Measurements from ENCODE around the gene TBC1D2. TPM values are rescaled to one million over a fixed set of nuclear protein-coding genes. Genes with fewer than 3 reads are reported as not detected.

TBC1D2 gene
- total and polyA plus RNA-seq, 10 of the 15 experiments (the other 5 are each of a cell fraction or from before 2014, with no cell fraction given) = 0.04 to 1.6 (median 1.1) TPM

DNA sequence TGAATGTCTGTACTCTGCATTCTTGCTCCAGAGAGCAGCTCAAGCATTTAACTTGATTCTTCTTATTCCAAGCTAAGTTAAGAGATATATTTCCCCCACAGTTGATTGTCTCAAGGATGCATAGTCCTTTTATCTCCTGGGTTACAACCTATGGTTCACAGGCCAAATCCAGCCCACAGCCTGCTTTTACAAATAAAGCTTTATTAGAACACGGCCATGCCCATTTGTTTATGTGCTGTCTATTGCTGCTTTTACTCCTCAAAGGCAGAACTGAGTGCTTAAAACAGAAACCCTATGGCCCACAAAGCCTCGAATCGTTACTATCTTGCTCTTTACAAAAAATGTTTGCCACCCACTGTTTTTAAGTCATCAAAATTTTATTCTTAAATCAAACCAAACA lies 25.8 kb downstream of the TBC1D2 start:
- H3K4me3 ChIP-seq = no peak overlapping the region
- no TSS peak for BruUV-seq (replicated peaks)
- H2AFZ ChIP-seq (ENCODE audit: control insufficient read depth, low read depth, low read length) = no peak overlapping the region
- H3K36me3 ChIP-seq (ENCODE audit: control insufficient read depth in 2 of 2, insufficient read depth in 2 of 2, low read length in 1 of 2) = no peaks in the 10 kb centered on the region
- H3K4me2 ChIP-seq (ENCODE audit: control insufficient read depth, insufficient read depth) = no peak overlapping the region
- no peaks in the 10 kb centered on the region for H3K9me3 ChIP-seq (replicated peaks; ENCODE audit: control insufficient read depth, insufficient read depth, low read length)
- FAIRE-seq (no peak), DNase-seq (ENCODE audit: low read depth, low spot score) (no peak), ATAC-seq (no peak)
- H3K9ac ChIP-seq (ENCODE audit: control insufficient read depth, insufficient read depth, low read length) = no peak overlapping the region
- CTCF ChIA-PET = interaction anchor here (1.0 to 1.6 kb wide), 2 partner anchors 35 to 292 kb away, joined by 3 to 4 read pairs; partner anchors contain the start of gene HEMGN
- POLR2A ChIA-PET = no interaction called here
- intact Hi-C loops (cut with micrococcal nuclease; ENCODE audit: unreplicated experiment) (no loop called here), in situ Hi-C loops (cut with MboI) (no loop called here)
- TF ChIP-seq FOS (IDR thresholded peaks at IDR 0.05; ENCODE audit: borderline replicate concordance, extremely low read depth, insufficient read length) = no peak
- TF ChIP-seq, protein P1, sequence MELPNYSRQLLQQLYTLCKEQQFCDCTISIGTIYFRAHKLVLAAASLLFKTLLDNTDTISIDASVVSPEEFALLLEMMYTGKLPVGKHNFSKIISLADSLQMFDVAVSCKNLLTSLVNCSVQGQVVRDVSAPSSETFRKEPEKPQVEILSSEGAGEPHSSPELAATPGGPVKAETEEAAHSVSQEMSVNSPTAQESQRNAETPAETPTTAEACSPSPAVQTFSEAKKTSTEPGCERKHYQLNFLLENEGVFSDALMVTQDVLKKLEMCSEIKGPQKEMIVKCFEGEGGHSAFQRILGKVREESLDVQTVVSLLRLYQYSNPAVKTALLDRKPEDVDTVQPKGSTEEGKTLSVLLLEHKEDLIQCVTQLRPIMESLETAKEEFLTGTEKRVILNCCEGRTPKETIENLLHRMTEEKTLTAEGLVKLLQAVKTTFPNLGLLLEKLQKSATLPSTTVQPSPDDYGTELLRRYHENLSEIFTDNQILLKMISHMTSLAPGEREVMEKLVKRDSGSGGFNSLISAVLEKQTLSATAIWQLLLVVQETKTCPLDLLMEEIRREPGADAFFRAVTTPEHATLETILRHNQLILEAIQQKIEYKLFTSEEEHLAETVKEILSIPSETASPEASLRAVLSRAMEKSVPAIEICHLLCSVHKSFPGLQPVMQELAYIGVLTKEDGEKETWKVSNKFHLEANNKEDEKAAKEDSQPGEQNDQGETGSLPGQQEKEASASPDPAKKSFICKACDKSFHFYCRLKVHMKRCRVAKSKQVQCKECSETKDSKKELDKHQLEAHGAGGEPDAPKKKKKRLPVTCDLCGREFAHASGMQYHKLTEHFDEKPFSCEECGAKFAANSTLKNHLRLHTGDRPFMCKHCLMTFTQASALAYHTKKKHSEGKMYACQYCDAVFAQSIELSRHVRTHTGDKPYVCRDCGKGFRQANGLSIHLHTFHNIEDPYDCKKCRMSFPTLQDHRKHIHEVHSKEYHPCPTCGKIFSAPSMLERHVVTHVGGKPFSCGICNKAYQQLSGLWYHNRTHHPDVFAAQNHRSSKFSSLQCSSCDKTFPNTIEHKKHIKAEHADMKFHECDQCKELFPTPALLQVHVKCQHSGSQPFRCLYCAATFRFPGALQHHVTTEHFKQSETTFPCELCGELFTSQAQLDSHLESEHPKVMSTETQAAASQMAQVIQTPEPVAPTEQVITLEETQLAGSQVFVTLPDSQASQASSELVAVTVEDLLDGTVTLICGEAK (IDR thresholded peaks at IDR 0.05; ENCODE audit: borderline replicate concordance) = peak; percentile 63
- no peaks in the 10 kb centered on the region for H4K20me1 ChIP-seq (ENCODE audit: control insufficient read depth, insufficient read depth)
- H3K79me2 ChIP-seq (ENCODE audit: control insufficient read depth, insufficient read depth, low read length) = no peaks in the 10 kb centered on the region
- H3K27me3 ChIP-seq (replicated peaks in 1 of 2; ENCODE audit: control insufficient read depth in 2 of 2, insufficient read depth in 2 of 2, low read length in 1 of 2) = no peaks in the 10 kb centered on the region
- WGBS (ENCODE audit: insufficient coverage, insufficient replicate concordance, low lambda C conversion rate, missing lambda C conversion rate) = 66% methylated on average over 3 of the region's 3 CpGs
- peaks cover 7% of the 10 kb centered on the region; the same call in 1 of the 2 replicates for H3K4me1 ChIP-seq (ENCODE audit: control insufficient read depth, insufficient read depth, low read length)
- SMC1A ChIA-PET (ENCODE audit: uncharacterized antibody, unreplicated experiment) = interaction anchor here (0.7 kb wide), 1 partner anchor 24 kb away, joined by 3 read pairs; no protein-coding TSS in a partner anchor
- RAD21 ChIA-PET (ENCODE audit: unreplicated experiment) = interaction anchor here (1.1 kb wide), 1 partner anchor 28 kb away, joined by 4 read pairs; no protein-coding TSS in a partner anchor
- H3K27ac ChIP-seq (ENCODE audit: control insufficient read depth, insufficient read depth) = no peak overlapping the region
